DOHH2 (cell line): ENCODE data around the gene TFF1.

Experiments
- EZH2phosphoT487 ChIP-seq: fragments of 200-600 bp; sonication (generic); IDR thresholded peaks from 2 replicates; pipeline ENCODE4 v1.6.1; 2017; ENCODE audit warnings: borderline replicate concordance, mild to moderate bottlenecking, antibody characterized with exemption, low read length, moderate library complexity, mixed read lengths
- TF ChIP-seq, protein P1 (sequence below): fragments of 200-600 bp; sonication (generic); IDR thresholded peaks from one replicate; pipeline ENCODE4 v1.5.1; 2014; ENCODE audit warnings: antibody characterized with exemption, mild to moderate bottlenecking, low read depth, low read length; ENCODE audit not compliant: poor library complexity, severe bottlenecking

DNA sequence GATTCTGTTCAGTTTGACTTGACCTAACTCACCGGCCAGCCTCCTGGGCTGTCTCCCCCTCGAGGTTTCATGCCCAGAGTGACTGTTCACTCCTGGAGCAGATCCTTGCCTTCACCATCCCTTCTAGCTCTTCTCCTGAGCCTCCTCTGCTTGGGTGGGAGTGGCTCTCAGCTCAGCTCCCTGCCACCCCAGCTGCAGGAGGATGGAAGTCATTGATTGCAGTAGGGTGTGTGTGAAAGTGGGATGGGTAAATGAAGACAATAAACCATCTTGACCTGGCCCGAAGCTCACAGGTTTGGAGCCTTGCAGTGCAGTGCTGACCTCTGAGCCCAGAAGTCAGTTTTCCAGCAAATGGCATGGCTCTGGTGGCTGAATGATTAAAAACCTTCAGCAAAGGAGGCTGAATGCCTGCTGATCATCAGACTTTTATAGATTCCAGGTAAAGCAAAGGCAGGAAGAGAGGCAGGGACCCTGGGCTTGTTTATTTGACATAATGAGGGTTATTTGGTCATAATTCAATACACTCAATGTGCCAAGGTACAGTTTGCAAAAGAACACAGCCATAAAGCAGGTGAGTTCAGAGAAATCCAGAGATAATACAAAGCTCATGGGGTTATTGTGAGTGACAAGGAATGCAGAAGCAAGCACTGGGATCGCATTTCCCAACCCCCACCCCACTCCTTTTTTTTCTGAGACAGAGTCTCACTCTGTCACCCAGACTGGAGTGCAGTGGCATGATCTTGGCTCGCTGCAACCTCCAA is 33.6 kb downstream of the TFF1 start:
- TF ChIP-seq, protein P1, sequence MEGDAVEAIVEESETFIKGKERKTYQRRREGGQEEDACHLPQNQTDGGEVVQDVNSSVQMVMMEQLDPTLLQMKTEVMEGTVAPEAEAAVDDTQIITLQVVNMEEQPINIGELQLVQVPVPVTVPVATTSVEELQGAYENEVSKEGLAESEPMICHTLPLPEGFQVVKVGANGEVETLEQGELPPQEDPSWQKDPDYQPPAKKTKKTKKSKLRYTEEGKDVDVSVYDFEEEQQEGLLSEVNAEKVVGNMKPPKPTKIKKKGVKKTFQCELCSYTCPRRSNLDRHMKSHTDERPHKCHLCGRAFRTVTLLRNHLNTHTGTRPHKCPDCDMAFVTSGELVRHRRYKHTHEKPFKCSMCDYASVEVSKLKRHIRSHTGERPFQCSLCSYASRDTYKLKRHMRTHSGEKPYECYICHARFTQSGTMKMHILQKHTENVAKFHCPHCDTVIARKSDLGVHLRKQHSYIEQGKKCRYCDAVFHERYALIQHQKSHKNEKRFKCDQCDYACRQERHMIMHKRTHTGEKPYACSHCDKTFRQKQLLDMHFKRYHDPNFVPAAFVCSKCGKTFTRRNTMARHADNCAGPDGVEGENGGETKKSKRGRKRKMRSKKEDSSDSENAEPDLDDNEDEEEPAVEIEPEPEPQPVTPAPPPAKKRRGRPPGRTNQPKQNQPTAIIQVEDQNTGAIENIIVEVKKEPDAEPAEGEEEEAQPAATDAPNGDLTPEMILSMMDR = no peak
- no peak for TF ChIP-seq EZH2phosphoT487
